Measurements from ENCODE around the gene PSTPIP2. TPM values are rescaled to one million over a fixed set of nuclear protein-coding genes. Genes with fewer than 3 reads are reported as not detected.

The PSTPIP2 gene
- total and polyA plus RNA-seq, 2 experiments from 2014 or later = 1.4 to 2.6 TPM

GRCh38 chr18:46002934-46003333 lies 69.1 kb downstream of the PSTPIP2 start (continued):
- TF ChIP-seq, protein P1, sequence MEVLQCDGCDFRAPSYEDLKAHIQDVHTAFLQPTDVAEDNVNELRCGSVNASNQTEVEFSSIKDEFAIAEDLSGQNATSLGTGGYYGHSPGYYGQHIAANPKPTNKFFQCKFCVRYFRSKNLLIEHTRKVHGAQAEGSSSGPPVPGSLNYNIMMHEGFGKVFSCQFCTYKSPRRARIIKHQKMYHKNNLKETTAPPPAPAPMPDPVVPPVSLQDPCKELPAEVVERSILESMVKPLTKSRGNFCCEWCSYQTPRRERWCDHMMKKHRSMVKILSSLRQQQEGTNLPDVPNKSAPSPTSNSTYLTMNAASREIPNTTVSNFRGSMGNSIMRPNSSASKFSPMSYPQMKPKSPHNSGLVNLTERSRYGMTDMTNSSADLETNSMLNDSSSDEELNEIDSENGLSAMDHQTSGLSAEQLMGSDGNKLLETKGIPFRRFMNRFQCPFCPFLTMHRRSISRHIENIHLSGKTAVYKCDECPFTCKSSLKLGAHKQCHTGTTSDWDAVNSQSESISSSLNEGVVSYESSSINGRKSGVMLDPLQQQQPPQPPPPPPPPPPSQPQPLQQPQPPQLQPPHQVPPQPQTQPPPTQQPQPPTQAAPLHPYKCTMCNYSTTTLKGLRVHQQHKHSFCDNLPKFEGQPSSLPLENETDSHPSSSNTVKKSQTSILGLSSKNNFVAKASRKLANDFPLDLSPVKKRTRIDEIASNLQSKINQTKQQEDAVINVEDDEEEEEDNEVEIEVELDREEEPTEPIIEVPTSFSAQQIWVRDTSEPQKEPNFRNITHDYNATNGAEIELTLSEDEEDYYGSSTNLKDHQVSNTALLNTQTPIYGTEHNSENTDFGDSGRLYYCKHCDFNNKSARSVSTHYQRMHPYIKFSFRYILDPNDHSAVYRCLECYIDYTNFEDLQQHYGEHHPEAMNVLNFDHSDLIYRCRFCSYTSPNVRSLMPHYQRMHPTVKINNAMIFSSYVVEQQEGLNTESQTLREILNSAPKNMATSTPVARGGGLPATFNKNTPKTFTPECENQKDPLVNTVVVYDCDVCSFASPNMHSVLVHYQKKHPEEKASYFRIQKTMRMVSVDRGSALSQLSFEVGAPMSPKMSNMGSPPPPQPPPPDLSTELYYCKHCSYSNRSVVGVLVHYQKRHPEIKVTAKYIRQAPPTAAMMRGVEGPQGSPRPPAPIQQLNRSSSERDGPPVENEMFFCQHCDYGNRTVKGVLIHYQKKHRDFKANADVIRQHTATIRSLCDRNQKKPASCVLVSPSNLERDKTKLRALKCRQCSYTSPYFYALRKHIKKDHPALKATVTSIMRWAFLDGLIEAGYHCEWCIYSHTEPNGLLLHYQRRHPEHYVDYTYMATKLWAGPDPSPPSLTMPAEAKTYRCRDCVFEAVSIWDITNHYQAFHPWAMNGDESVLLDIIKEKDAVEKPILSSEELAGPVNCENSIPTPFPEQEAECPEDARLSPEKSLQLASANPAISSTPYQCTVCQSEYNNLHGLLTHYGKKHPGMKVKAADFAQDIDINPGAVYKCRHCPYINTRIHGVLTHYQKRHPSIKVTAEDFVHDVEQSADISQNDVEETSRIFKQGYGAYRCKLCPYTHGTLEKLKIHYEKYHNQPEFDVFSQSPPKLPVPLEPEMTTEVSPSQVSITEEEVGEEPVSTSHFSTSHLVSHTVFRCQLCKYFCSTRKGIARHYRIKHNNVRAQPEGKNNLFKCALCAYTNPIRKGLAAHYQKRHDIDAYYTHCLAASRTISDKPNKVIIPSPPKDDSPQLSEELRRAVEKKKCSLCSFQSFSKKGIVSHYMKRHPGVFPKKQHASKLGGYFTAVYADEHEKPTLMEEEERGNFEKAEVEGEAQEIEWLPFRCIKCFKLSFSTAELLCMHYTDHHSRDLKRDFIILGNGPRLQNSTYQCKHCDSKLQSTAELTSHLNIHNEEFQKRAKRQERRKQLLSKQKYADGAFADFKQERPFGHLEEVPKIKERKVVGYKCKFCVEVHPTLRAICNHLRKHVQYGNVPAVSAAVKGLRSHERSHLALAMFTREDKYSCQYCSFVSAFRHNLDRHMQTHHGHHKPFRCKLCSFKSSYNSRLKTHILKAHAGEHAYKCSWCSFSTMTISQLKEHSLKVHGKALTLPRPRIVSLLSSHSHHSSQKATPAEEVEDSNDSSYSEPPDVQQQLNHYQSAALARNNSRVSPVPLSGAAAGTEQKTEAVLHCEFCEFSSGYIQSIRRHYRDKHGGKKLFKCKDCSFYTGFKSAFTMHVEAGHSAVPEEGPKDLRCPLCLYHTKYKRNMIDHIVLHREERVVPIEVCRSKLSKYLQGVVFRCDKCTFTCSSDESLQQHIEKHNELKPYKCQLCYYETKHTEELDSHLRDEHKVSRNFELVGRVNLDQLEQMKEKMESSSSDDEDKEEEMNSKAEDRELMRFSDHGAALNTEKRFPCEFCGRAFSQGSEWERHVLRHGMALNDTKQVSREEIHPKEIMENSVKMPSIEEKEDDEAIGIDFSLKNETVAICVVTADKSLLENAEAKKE (CRISPR knock-in tag; IDR thresholded peaks at IDR 0.05) = no peak
- no peak for TF ChIP-seq NANOG (IDR thresholded peaks at IDR 0.05; ENCODE audit: borderline replicate concordance)
- TF ChIP-seq REST (IDR thresholded peaks at IDR 0.05; ENCODE audit: unreplicated experiment) = no peak
- TF ChIP-seq JUNB (IDR thresholded peaks at IDR 0.05; ENCODE audit: unreplicated experiment) = no peak
- TF ChIP-seq EZH2 (IDR thresholded peaks at IDR 0.05; ENCODE audit: low read depth, unreplicated experiment) = no peak
- TF ChIP-seq ZNF331 (CRISPR knock-in tag; IDR thresholded peaks at IDR 0.05; ENCODE audit: low read depth) = no peak

DNA sequence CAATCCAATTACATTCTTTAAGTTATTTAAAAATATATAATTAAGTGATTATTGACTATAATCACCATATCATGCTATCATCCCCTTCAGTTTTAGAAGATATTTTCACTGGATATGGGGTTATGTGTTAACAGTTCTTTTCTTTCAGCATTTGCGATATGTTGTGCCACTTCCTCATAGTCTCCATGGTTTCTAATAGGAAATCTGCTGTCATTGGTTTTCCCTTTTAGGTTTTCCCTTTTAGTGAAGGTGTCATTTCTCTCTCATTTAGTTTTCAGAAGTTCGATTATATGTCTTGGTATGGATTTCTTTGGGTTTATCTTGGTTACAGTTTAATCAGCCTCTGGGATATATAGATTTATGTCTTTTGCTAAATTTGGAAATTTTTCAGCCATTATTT lies 70.2 kb downstream of the PSTPIP2 start:
- Histone ChIP-seq H3K4me3 (no peak overlapping the region), H3K27ac (ENCODE audit: low read depth) (no peak overlapping the region), H2AFZ (no peak overlapping the region), H3K4me2 (no peak overlapping the region), H3K9me2 (ENCODE audit: insufficient read depth) (no peaks in the 10 kb centered on the region), H3K79me2 (replicated peaks; ENCODE audit: insufficient read depth) (no peaks in the 10 kb centered on the region), H3K4me1 (ENCODE audit: insufficient read depth) (peaks cover 8% of the 10 kb centered on the region), H3K27me3 (ENCODE audit: insufficient read depth) (no peaks in the 10 kb centered on the region), H4K20me1 (replicated peaks; ENCODE audit: insufficient read depth) (no peaks in the 10 kb centered on the region), H3F3A (replicated peaks; ENCODE audit: low read depth) (no peaks in the 10 kb centered on the region), H3K36me3 (ENCODE audit: insufficient read depth) (no peaks in the 10 kb centered on the region)
- TF ChIP-seq STAT1 (IDR thresholded peaks at IDR 0.05; ENCODE audit: unreplicated experiment) = no peak
- Mint-ChIP-seq H3K36me3 (ENCODE audit: low read depth) (no peaks in the 10 kb centered on the region), H3K27me3 (ENCODE audit: insufficient read depth, low read depth, poor library complexity) (no peaks in the 10 kb centered on the region), H3K4me3 (no peak overlapping the region), H3K9me3 (peaks cover 8% of the 10 kb centered on the region; the same call in 2 of the 3 replicates), H3K4me1 (peaks cover 17% of the 10 kb centered on the region), H3K27ac (no peak overlapping the region)
- DNase-seq (ENCODE audit: low spot score) (no peak), ATAC-seq (no peak)
